Liver (tissue), 9 donors: Measurements from ENCODE around the gene ACP4. TPM values are rescaled to one million over a fixed set of nuclear protein-coding genes. Genes with fewer than 3 reads are reported as not detected.

Experiments used
- DNase-seq: peaks from one replicate; pipeline ENCODE4 v3.0.0-alpha.2; 2017; ENCODE audit warnings: low spot score
- H3K27ac ChIP-seq, 2 donors: one replicate each; pipeline ENCODE4 v1.7.0; 2013; ENCODE audit warnings: inconsistent platforms in 2 of 2, low read length in 2 of 2, control low read depth in 1 of 2, low read depth in 1 of 2, mild to moderate bottlenecking in 1 of 2
- H3K27me3 ChIP-seq, 4 donors: one replicate each; pipeline versions ENCODE4 v1.6.1 to v1.7.0; 2013; ENCODE audit warnings: low read length in 3 of 4, inconsistent platforms in 1 of 4, mild to moderate bottlenecking in 1 of 4, moderate library complexity in 1 of 4; ENCODE audit not compliant: control insufficient read depth in 4 of 4, insufficient read depth in 4 of 4
- H3K36me3 ChIP-seq, 4 donors: one replicate each; pipeline versions ENCODE4 v1.6.1 to v1.7.0; 2013; ENCODE audit warnings: low read length in 3 of 4, mild to moderate bottlenecking in 3 of 4, low read depth in 1 of 4, moderate library complexity in 1 of 4; ENCODE audit not compliant: control insufficient read depth in 4 of 4, insufficient read depth in 3 of 4
- H3K4me1 ChIP-seq, 4 donors: one replicate each; pipeline versions ENCODE4 v1.6.1 to v1.7.0; 2013; ENCODE audit warnings: low read length in 3 of 4, mild to moderate bottlenecking in 3 of 4, moderate library complexity in 1 of 4; ENCODE audit not compliant: control insufficient read depth in 4 of 4, insufficient read depth in 4 of 4
- H3K4me3 ChIP-seq, 3 donors: one replicate each; pipeline versions ENCODE4 v1.6.1 to v1.7.0; 2013; ENCODE audit warnings: low read length in 3 of 3, control low read depth in 1 of 3, low read depth in 1 of 3, mild to moderate bottlenecking in 1 of 3
- H3K9ac ChIP-seq, 2 donors: one replicate each; pipeline ENCODE4 v1.7.0; 2013; ENCODE audit warnings: low read length in 2 of 2, mild to moderate bottlenecking in 2 of 2, moderate library complexity in 2 of 2, control low read depth in 1 of 2, low read depth in 1 of 2
- H3K9me3 ChIP-seq, 4 donors: one replicate each; pipeline versions ENCODE4 v1.6.1 to v1.7.0; 2013; ENCODE audit warnings: low read length in 3 of 4; ENCODE audit not compliant: control insufficient read depth in 4 of 4
- EGR1 ChIP-seq, 2 donors: IDR thresholded peaks; 2 replicates each; pipeline ENCODE4 v1.6.1; 2016 to 2018; ENCODE audit warnings: antibody characterized with exemption in 2 of 2, low read depth in 2 of 2
- GABPA ChIP-seq, 2 donors: IDR thresholded peaks in 1 of 2; conservative IDR thresholded peaks in 1 of 2; 2 replicates each; pipeline ENCODE4 v1.6.1; 2016; ENCODE audit warnings: antibody characterized with exemption in 2 of 2, mild to moderate bottlenecking in 1 of 2, moderate library complexity in 1 of 2
- HNF4A ChIP-seq, 2 donors: conservative IDR thresholded peaks; 2 replicates each; pipeline ENCODE4 v1.6.1; 2016; ENCODE audit warnings: antibody characterized with exemption in 2 of 2, mild to moderate bottlenecking in 2 of 2
- HNF4G ChIP-seq: IDR thresholded peaks from 2 replicates; pipeline ENCODE4 v1.6.1; 2016; ENCODE audit warnings: antibody characterized with exemption
- JUND ChIP-seq, 2 donors: IDR thresholded peaks; 2 replicates each; pipeline ENCODE4 v1.6.1; 2016; ENCODE audit warnings: antibody characterized with exemption in 2 of 2
- RAD21 ChIP-seq, 2 donors: IDR thresholded peaks; 2 replicates each; pipeline ENCODE4 v1.6.1; 2016; ENCODE audit warnings: antibody characterized with exemption in 2 of 2, mild to moderate bottlenecking in 2 of 2
- RXRA ChIP-seq, 2 donors: IDR thresholded peaks; 2 replicates each; pipeline ENCODE4 v1.6.1; 2017 to 2018; ENCODE audit warnings: antibody characterized with exemption in 2 of 2, mild to moderate bottlenecking in 1 of 2
- SP1 ChIP-seq: IDR thresholded peaks from 2 replicates; pipeline ENCODE4 v1.6.1; 2018; ENCODE audit warnings: antibody characterized with exemption, mild to moderate bottlenecking
- TAF1 ChIP-seq: conservative IDR thresholded peaks from 2 replicates; pipeline ENCODE4 v1.6.1; 2016; ENCODE audit warnings: antibody characterized with exemption, mild to moderate bottlenecking
- ZBTB33 ChIP-seq: IDR thresholded peaks from 2 replicates; pipeline ENCODE4 v1.6.1; 2016; ENCODE audit warnings: antibody characterized with exemption
- WGBS: extraction: QIAGEN DNeasy Blood & Tissue Kit; methylation state at CpG from one replicate; pipeline ENCODE4 v1.1.7; 2013; 5-methylcytosine and 5-hydroxymethylcytosine counted together
- polyA plus RNA-seq, 2 donors: library from polyadenylated mRNA; stranded (reverse) in 1 of 2; unstranded in 1 of 2; fragments of 200-250 nt in 1 of 2; fragments of >200 nt in 1 of 2; fragmentation: Nextera tagmentation in 1 of 2; extraction: Ambion mirVana in 1 of 2; gene quantifications; one replicate each; pipeline versions ENCODE4 v1.2.1 to v1.2.3, GENCODE V29; 2013 to 2015
- total RNA-seq, 2 donors: library from RNA; depleted of rRNA; stranded (reverse); fragments of >200 nt; gene quantifications; one replicate each; pipeline ENCODE4 v1.2.3, GENCODE V29; 2014
- TF ChIP-seq, protein P1 (sequence below): IDR thresholded peaks from 2 replicates; pipeline ENCODE4 v1.6.1; 2016; ENCODE audit warnings: antibody characterized with exemption
- donor health status: healthy.
- donor health status: healthy.
- donor health status: healthy.
- donor health status: healthy.
- donor health status: healthy.

Gene ACP4, protein sequence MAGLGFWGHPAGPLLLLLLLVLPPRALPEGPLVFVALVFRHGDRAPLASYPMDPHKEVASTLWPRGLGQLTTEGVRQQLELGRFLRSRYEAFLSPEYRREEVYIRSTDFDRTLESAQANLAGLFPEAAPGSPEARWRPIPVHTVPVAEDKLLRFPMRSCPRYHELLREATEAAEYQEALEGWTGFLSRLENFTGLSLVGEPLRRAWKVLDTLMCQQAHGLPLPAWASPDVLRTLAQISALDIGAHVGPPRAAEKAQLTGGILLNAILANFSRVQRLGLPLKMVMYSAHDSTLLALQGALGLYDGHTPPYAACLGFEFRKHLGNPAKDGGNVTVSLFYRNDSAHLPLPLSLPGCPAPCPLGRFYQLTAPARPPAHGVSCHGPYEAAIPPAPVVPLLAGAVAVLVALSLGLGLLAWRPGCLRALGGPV
- total RNA-seq (not detected), polyA plus RNA-seq (under 1 TPM; 0.06 to 0.19 TPM)

DNA sequence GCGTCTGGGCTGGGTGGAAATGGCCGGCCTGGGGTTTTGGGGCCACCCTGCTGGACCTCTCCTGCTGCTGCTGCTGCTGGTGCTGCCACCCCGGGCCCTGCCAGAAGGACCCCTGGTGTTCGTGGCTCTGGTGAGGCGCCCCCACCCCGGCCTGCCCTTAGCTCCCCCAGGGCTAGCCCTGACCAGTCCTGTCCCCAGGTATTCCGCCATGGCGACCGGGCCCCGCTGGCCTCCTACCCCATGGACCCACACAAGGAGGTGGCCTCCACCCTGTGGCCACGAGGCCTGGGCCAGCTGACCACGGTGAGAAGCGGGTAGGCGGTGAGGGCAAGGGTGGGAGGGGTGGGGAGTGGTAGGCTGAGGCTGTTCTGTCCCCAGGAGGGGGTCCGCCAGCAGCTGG lies at the start of gene ACP4:
ACP4 (plus strand) TSS at position 20 of the 400 bp plus-strand sequence; CDS start at position 20, 0 bp downstream.
- no peak within 1 kb of the TSS for H3K9ac ChIP-seq
- no peaks in the 10 kb centered on the region for H3K9me3 ChIP-seq
- no peaks in the 10 kb centered on the region for H3K4me1 ChIP-seq
- no peaks in the 10 kb centered on the region for H3K36me3 ChIP-seq
- DNase-seq, result no peak
- WGBS, result 95% methylated on average over 15 of the region's 15 CpGs
- H3K27ac ChIP-seq, result no peak within 1 kb of the TSS
- no peaks in the 10 kb centered on the region for H3K27me3 ChIP-seq
- TF ChIP-seq, protein P1, sequence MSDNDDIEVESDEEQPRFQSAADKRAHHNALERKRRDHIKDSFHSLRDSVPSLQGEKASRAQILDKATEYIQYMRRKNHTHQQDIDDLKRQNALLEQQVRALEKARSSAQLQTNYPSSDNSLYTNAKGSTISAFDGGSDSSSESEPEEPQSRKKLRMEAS, result no peak
- TF ChIP-seq HNF4A (conservative IDR thresholded peaks at IDR 0.05) (no peak), RXRA (IDR thresholded peaks at IDR 0.05) (no peak), ZBTB33 (no peak), JUND (IDR thresholded peaks at IDR 0.05) (no peak)
- H3K4me3 ChIP-seq, result no peak within 1 kb of the TSS

- no peak overlapping the region for H3K27ac ChIP-seq
- no peaks in the 10 kb centered on the region for H3K4me1 ChIP-seq
- H3K27me3 ChIP-seq, result peaks cover 0 to 5% (median 5%) of the 10 kb centered on the region in 4 donors
- no peak for DNase-seq
- H3K9ac ChIP-seq, result no peak overlapping the region
- WGBS, result 55% methylated on average over 18 of the region's 18 CpGs
- no peaks in the 10 kb centered on the region for H3K9me3 ChIP-seq
- TF ChIP-seq TAF1 (no peak), ZBTB33 (no peak), HNF4G (no peak), RAD21 (IDR thresholded peaks at IDR 0.05) (no peak), SP1 (no peak), GABPA (IDR thresholded peaks at IDR 0.05 in 1 of 2, conservative IDR thresholded peaks at IDR 0.05 in 1 of 2) (no peak), RXRA (IDR thresholded peaks at IDR 0.05) (no peak), EGR1 (IDR thresholded peaks at IDR 0.05; ENCODE audit: low read depth in 2 of 2) (no peak)
- TF ChIP-seq, protein P1, result no peak
- H3K4me3 ChIP-seq, result no peak overlapping the region
- no peaks in the 10 kb centered on the region for H3K36me3 ChIP-seq
Observed at GRCh38 chr19:50741179-50741933, 48.9 kb upstream of the ACP4 start.
